ENCODE results near the gene TXNDC8.
"Not testable (repeated sequence)": the region's sequence is repeated elsewhere in the genome, so short reads cannot be mapped to it uniquely, and the experiment has no call there.

The TXNDC8 gene

GRCh38 chr9:110323818-110324217 is 13.8 kb downstream of the TXNDC8 start:
- DNase-seq = no peak

- DNase-seq = no peak
Measured at GRCh38 chr9:110320651-110321445, 16.8 kb downstream of the TXNDC8 start.

- no peak for DNase-seq
Measured at GRCh38 chr9:110319781-110320492, 17.7 kb downstream of the TXNDC8 start.

GRCh38 chr9:110317911-110318310 is 19.8 kb downstream of the TXNDC8 start:
- DNase-seq = no peak

- no peak for DNase-seq
Measured at GRCh38 chr9:110316261-110317075, 21.2 kb downstream of the TXNDC8 start.

GRCh38 chr9:110311978-110312377 is 25.7 kb downstream of the TXNDC8 start:
- DNase-seq = not testable (repeated sequence)

GRCh38 chr9:110309681-110310080 is 28.0 kb downstream of the TXNDC8 start:
- no peak for DNase-seq

GRCh38 chr9:110308633-110309038 is 29.0 kb downstream of the TXNDC8 start:
- DNase-seq = no peak

- DNase-seq = no peak
Measured at GRCh38 chr9:110307191-110307590, 30.5 kb downstream of the TXNDC8 start.

- DNase-seq = no peak
Measured at GRCh38 chr9:110303133-110303532, 34.5 kb downstream of the TXNDC8 start.

GRCh38 chr9:110298043-110298605 is 39.5 kb downstream of the TXNDC8 start:
- DNase-seq = no peak

GRCh38 chr9:110293248-110293647 is 44.4 kb downstream of the TXNDC8 start:
- DNase-seq = no peak

- no peak for DNase-seq
Measured at GRCh38 chr9:110291921-110292557, 45.6 kb downstream of the TXNDC8 start.

- no peak for DNase-seq
Measured at GRCh38 chr9:110290001-110290400, 47.7 kb downstream of the TXNDC8 start.

- DNase-seq = no peak
Measured at GRCh38 chr9:110288503-110288902, 49.2 kb downstream of the TXNDC8 start.

- DNase-seq = no peak
Measured at GRCh38 chr9:110287289-110287680, 50.4 kb downstream of the TXNDC8 start.

- no peak for DNase-seq
Measured at GRCh38 chr9:110284211-110284844, 53.3 kb downstream of the TXNDC8 start.

- DNase-seq = no peak
Measured at GRCh38 chr9:110283751-110284150, 53.9 kb downstream of the TXNDC8 start.

- DNase-seq = no peak
Measured at GRCh38 chr9:110282739-110283081, 55.0 kb downstream of the TXNDC8 start.

GRCh38 chr9:110282018-110282738 is 55.5 kb downstream of the TXNDC8 start:
- DNase-seq = no peak

GRCh38 chr9:110278080-110278707 is 59.5 kb downstream of the TXNDC8 start:
- DNase-seq = no peak
